OCI-LY7 (cell line): ENCODE measurements around the gene ACOT11. TPM values are rescaled to one million over a fixed set of nuclear protein-coding genes. Genes with fewer than 3 reads are reported as not detected.

Experiments
- BruUV-seq: library from RNA; stranded (reverse); fragments of 400-500 nt; replicated peaks from 2 replicates; lab custom pipeline; 2021; lab: Mats Ljungman, UMichigan
- CTCF ChIA-PET: fragments of 300-600 bp; sonication (Branson Sonifier 250); formaldehyde crosslinking; loops from one replicate; lab custom pipeline; 2022; ENCODE audit warnings: antibody characterized with exemption; ENCODE audit not compliant: unreplicated experiment; lab: Charles Lee
- POLR2A ChIA-PET: fragments of 300-600 bp; sonication (Branson Sonifier 250); formaldehyde crosslinking; loops from one replicate; lab custom pipeline; 2022; ENCODE audit warnings: antibody characterized with exemption; lab: Charles Lee
- DNase-seq: peaks from one replicate; pipeline ENCODE4 v3.0.0-alpha.2; 2015; ENCODE audit warnings: low spot score
- H2AFZ ChIP-seq: fragments of 200-600 bp; sonication (generic), shearing (Covaris generic); 2 replicates; pipeline ENCODE4 v1.6.1; 2014; ENCODE audit warnings: mild to moderate bottlenecking, antibody characterized with exemption, low read length, moderate library complexity
- H3K27ac ChIP-seq: fragments of 200-600 bp; sonication (generic); 2 replicates; pipeline ENCODE4 v1.5.1; 2014; ENCODE audit warnings: mixed run types, low read depth, mild to moderate bottlenecking, moderate library complexity, low read length, inconsistent platforms; ENCODE audit not compliant: poor library complexity, severe bottlenecking
- H3K36me3 ChIP-seq: fragments of 200-600 bp; sonication (generic); 2 replicates; pipeline ENCODE4 v1.6.1; 2014; ENCODE audit warnings: mild to moderate bottlenecking, antibody characterized with exemption, low read length, moderate library complexity, mixed read lengths; ENCODE audit not compliant: insufficient read depth
- H3K4me1 ChIP-seq: fragments of 200-600 bp; sonication (generic); 2 replicates; pipeline ENCODE4 v1.5.1; 2014; ENCODE audit warnings: mild to moderate bottlenecking, low read length; ENCODE audit not compliant: insufficient read depth, poor library complexity, severe bottlenecking
- H3K4me2 ChIP-seq: fragments of 200-600 bp; sonication (generic); 2 replicates; pipeline ENCODE4 v1.6.1; 2014; ENCODE audit warnings: mild to moderate bottlenecking, low read length
- H3K4me3 ChIP-seq: fragments of 200-600 bp; sonication (generic); 2 replicates; pipeline ENCODE4 v1.5.1; 2014; ENCODE audit warnings: mild to moderate bottlenecking, low read depth, low read length; ENCODE audit not compliant: poor library complexity, severe bottlenecking
- H3K79me2 ChIP-seq: fragments of 200-600 bp; sonication (generic); 2 replicates; pipeline ENCODE4 v1.6.1; 2016; ENCODE audit warnings: low read depth, mild to moderate bottlenecking, low read length, moderate library complexity, mixed read lengths; ENCODE audit not compliant: insufficient read depth
- H3K9me2 ChIP-seq: fragments of 200-600 bp; sonication (generic); 2 replicates; pipeline ENCODE4 v1.6.1; 2016; ENCODE audit warnings: mild to moderate bottlenecking, low read length, mixed read lengths; ENCODE audit not compliant: insufficient read depth
- H3K9me3 ChIP-seq: fragments of 200-600 bp; sonication (generic); 2 replicates; pipeline ENCODE4 v1.6.1; 2014; ENCODE audit warnings: mild to moderate bottlenecking, mixed run types, low read length, mixed read lengths
- H4K20me1 ChIP-seq: fragments of 200-600 bp; sonication (generic); 2 replicates; pipeline ENCODE4 v1.6.1; 2014; ENCODE audit warnings: mild to moderate bottlenecking, antibody characterized with exemption, low read length, moderate library complexity, mixed read lengths; ENCODE audit not compliant: insufficient read depth
- EZH2phosphoT487 ChIP-seq: fragments of 200-600 bp; sonication (generic); IDR thresholded peaks from 2 replicates; pipeline ENCODE4 v1.6.1; 2018; ENCODE audit warnings: low read depth, borderline replicate concordance, mild to moderate bottlenecking, mixed run types, antibody characterized with exemption, low read length, moderate library complexity, mixed read lengths
- intact Hi-C: fragments of 100-400 bp; cut with micrococcal nuclease; formaldehyde crosslinking; loops from one replicate; pipeline ENCODE4 v1.10.0; 2022; ENCODE audit not compliant: unreplicated experiment
- total RNA-seq, 2 experiments: library from RNA; depleted of rRNA in 1 of 2; stranded (reverse); fragments of >200 nt in 1 of 2; shearing (Covaris generic) in 1 of 2; gene quantifications; 2 replicates each; pipeline ENCODE4 v1.2.3, GENCODE V29; 2014 to 2022
- TF ChIP-seq, protein P1 (sequence below): fragments of 200-600 bp; sonication (generic); conservative IDR thresholded peaks from 2 replicates; pipeline ENCODE4 v1.5.1; 2014; ENCODE audit warnings: mild to moderate bottlenecking, antibody characterized with exemption, low read length, moderate library complexity, mixed read lengths

ACOT11 gene
- total RNA-seq, 2 experiments from 2014 or later: not detected

DNA sequence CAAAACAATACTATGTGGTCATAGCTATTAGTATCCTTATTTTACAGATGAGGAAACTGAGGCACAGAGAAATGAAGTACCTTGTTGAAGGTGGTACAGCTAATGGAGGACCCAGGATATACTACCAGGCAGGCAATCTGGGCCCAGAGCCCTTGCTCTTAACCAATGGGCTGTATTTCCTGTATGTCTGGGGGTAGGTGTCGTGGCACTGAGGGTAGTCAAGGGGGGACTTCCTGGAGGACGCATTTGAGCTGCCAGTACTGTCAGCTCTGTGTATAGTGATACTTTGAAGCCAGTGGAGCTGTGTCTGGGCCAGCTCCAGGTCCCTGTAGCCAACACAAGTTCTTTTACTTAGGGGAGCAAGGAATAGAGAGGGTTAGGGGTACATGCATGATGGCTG, 40.3 kb downstream of the ACOT11 start:
- no TSS peak for BruUV-seq
- no peak for TF ChIP-seq EZH2phosphoT487
- TF ChIP-seq, protein P1, sequence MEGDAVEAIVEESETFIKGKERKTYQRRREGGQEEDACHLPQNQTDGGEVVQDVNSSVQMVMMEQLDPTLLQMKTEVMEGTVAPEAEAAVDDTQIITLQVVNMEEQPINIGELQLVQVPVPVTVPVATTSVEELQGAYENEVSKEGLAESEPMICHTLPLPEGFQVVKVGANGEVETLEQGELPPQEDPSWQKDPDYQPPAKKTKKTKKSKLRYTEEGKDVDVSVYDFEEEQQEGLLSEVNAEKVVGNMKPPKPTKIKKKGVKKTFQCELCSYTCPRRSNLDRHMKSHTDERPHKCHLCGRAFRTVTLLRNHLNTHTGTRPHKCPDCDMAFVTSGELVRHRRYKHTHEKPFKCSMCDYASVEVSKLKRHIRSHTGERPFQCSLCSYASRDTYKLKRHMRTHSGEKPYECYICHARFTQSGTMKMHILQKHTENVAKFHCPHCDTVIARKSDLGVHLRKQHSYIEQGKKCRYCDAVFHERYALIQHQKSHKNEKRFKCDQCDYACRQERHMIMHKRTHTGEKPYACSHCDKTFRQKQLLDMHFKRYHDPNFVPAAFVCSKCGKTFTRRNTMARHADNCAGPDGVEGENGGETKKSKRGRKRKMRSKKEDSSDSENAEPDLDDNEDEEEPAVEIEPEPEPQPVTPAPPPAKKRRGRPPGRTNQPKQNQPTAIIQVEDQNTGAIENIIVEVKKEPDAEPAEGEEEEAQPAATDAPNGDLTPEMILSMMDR: no peak
- H3K36me3 ChIP-seq: no peaks in the 10 kb centered on the region
- no peaks in the 10 kb centered on the region for H3K9me2 ChIP-seq
- POLR2A ChIA-PET: no interaction called here
- H3K27ac ChIP-seq: no peak overlapping the region
- H3K4me3 ChIP-seq: no peak overlapping the region
- peak; percentile 17 for DNase-seq
- no peaks in the 10 kb centered on the region for H3K79me2 ChIP-seq
- H3K4me1 ChIP-seq: no peaks in the 10 kb centered on the region
- no peaks in the 10 kb centered on the region for H4K20me1 ChIP-seq
- intact Hi-C loops: no loop called here
- H3K9me3 ChIP-seq: no peaks in the 10 kb centered on the region
- CTCF ChIA-PET: no interaction called here
- H2AFZ ChIP-seq: no peak overlapping the region
- H3K4me2 ChIP-seq: no peak overlapping the region

DNA sequence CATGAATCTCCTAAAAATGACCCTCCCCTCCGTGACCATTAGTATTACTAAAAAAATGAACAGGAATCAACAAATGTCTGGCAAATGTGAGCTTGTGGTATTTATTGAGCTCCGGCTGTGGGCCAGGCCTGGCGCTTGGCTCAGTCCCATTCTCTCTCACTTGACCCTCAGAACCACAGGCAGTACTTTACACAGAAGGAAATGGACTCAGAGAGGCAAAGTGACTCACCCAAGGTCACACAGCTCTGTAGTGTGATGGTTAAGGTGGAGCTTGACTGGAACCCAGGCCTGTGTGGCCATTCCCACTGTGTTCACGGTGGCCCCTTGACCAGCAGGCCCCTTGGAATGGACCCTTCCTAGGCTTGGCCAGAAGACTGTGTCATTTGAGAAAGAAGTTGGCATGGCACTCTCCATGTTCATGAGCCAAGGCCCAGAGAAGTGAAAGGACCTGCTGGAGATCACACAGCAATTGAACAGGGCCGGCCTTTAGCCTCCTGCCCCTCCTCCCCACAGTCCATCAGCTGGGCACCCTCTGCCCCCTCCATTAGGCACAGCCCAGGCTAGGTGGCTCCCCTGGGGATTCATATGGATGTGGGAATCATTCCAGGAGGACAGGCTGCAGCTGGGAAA, 43.2 kb downstream of the ACOT11 start:
- Histone ChIP-seq H3K79me2 (no peaks in the 10 kb centered on the region), H3K4me2 (no peak overlapping the region), H3K9me2 (no peaks in the 10 kb centered on the region), H3K27ac (no peak overlapping the region), H4K20me1 (no peaks in the 10 kb centered on the region), H3K36me3 (no peaks in the 10 kb centered on the region), H3K4me1 (no peaks in the 10 kb centered on the region), H2AFZ (no peak overlapping the region), H3K4me3 (no peak overlapping the region), H3K9me3 (no peaks in the 10 kb centered on the region)
- no peak for TF ChIP-seq EZH2phosphoT487
- TF ChIP-seq, protein P1: no peak
- CTCF ChIA-PET: no interaction called here
- intact Hi-C loops: no loop called here
- no peak for DNase-seq
- POLR2A ChIA-PET: no interaction called here
- no TSS peak for BruUV-seq

DNA sequence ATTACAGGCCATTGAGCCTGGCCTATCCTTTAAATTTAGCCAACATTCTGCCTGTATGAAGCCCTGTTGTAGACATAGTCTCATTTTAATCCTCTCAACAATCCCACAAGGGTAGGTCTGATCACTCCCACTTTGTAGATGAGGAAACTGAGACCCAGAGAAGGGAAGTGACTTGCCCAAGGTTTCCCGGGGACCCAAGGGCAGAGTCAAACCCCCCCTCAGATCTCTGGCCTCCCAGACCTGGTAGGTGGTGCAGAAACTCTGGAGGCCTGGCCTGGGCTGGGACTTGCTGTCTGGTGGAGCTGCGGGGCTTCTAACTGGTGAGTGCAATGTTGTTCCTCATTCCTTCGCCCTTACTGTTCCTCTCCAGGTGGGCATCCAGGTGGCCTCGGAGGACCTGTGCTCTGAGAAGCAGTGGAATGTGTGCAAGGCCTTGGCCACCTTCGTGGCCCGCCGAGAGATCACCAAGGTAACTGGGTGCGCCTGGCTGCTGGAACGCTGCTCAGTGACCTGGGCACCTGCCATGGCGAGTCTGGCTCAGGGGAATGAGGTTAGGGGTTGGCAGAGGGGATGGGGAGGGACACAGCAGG, 45.6 kb downstream of the ACOT11 start:
- H3K27ac ChIP-seq: no peak overlapping the region
- CTCF ChIA-PET: no interaction called here
- no peak overlapping the region for H3K4me3 ChIP-seq
- no peaks in the 10 kb centered on the region for H3K79me2 ChIP-seq
- POLR2A ChIA-PET: no interaction called here
- no peak overlapping the region for H2AFZ ChIP-seq
- no peak for TF ChIP-seq EZH2phosphoT487
- TF ChIP-seq, protein P1: no peak
- no peaks in the 10 kb centered on the region for H4K20me1 ChIP-seq
- intact Hi-C loops: no loop called here
- no peak for DNase-seq
- H3K9me3 ChIP-seq: no peaks in the 10 kb centered on the region
- H3K4me2 ChIP-seq: no peak overlapping the region
- no peaks in the 10 kb centered on the region for H3K4me1 ChIP-seq
- no TSS peak for BruUV-seq
- H3K9me2 ChIP-seq: no peaks in the 10 kb centered on the region
- H3K36me3 ChIP-seq: no peaks in the 10 kb centered on the region
